ENCODE results near the gene CCDC117. TPM values are rescaled to one million over a fixed set of nuclear protein-coding genes. Genes with fewer than 3 reads are reported as not detected.
"Not testable (repeated sequence)": the region's sequence is repeated elsewhere in the genome, so short reads cannot be mapped to it uniquely, and the experiment has no call there.

The CCDC117 gene
- total and polyA plus RNA-seq, 9 donors, result 11.7 to 34.2 (median 22.8) TPM

DNA sequence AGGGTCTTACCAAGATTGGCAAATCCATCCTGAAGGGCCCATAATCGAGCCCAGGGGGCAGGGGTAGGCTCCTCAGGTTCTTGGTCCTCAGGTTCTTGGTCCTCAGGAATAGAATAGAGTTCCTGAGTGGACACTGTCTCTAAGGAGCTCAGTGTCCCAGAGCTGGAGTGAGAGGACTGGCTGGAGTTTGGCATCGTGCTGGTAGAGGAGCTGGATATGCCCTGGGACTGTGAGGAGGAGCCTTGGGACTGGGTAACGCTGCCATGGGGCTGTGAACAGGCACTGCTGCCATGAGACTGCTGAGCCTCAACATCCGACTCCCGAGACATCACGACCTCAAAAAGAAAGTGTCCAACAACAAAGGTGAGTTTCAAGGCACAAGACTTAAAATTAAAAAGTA, 38.1 kb upstream of the CCDC117 start:
- H3K27ac ChIP-seq, result no peak overlapping the region
- TF ChIP-seq, protein P1, sequence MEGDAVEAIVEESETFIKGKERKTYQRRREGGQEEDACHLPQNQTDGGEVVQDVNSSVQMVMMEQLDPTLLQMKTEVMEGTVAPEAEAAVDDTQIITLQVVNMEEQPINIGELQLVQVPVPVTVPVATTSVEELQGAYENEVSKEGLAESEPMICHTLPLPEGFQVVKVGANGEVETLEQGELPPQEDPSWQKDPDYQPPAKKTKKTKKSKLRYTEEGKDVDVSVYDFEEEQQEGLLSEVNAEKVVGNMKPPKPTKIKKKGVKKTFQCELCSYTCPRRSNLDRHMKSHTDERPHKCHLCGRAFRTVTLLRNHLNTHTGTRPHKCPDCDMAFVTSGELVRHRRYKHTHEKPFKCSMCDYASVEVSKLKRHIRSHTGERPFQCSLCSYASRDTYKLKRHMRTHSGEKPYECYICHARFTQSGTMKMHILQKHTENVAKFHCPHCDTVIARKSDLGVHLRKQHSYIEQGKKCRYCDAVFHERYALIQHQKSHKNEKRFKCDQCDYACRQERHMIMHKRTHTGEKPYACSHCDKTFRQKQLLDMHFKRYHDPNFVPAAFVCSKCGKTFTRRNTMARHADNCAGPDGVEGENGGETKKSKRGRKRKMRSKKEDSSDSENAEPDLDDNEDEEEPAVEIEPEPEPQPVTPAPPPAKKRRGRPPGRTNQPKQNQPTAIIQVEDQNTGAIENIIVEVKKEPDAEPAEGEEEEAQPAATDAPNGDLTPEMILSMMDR (IDR thresholded peaks at IDR 0.05), result no peak
- TF ChIP-seq EP300 (IDR thresholded peaks at IDR 0.05) (no peak), POLR2A (IDR thresholded peaks at IDR 0.05) (no peak)
- 93 to 94% (median 93%) methylated on average over 6 of the region's 6 CpGs for WGBS, 3 donors
- intact Hi-C loops (cut with DNase I), result no loop called here
- no peaks in the 10 kb centered on the region for H3K27me3 ChIP-seq
- no peaks in the 10 kb centered on the region for H3K36me3 ChIP-seq
- no peak overlapping the region for H3K4me3 ChIP-seq
- no peak for DNase-seq
- H3K4me1 ChIP-seq (ENCODE audit: insufficient read depth), result no peaks in the 10 kb centered on the region
- H3K9me3 ChIP-seq, result no peaks in the 10 kb centered on the region

GRCh38 chr22:28736301-28737155, 36.0 kb upstream of the CCDC117 start:
- no peaks in the 10 kb centered on the region for H3K27me3 ChIP-seq
- 68 to 81% (median 78%) methylated on average over 7 of the region's 7 CpGs for WGBS, 3 donors
- no peaks in the 10 kb centered on the region for H3K36me3 ChIP-seq
- H3K27ac ChIP-seq, result no peak overlapping the region
- no peak overlapping the region for H3K4me3 ChIP-seq
- TF ChIP-seq POLR2A (IDR thresholded peaks at IDR 0.05) (no peak), EP300 (IDR thresholded peaks at IDR 0.05) (no peak)
- TF ChIP-seq, protein P1 (IDR thresholded peaks at IDR 0.05), result no peak
- DNase-seq, result no peak
- intact Hi-C loops (cut with DNase I), result no loop called here
- H3K9me3 ChIP-seq, result no peaks in the 10 kb centered on the region
- H3K4me1 ChIP-seq (ENCODE audit: insufficient read depth), result no peaks in the 10 kb centered on the region

GRCh38 chr22:28737701-28738100, 34.8 kb upstream of the CCDC117 start:
- Histone ChIP-seq H3K4me3 (no peak overlapping the region), H3K36me3 (no peaks in the 10 kb centered on the region), H3K27me3 (no peaks in the 10 kb centered on the region), H3K4me1 (ENCODE audit: insufficient read depth) (no peaks in the 10 kb centered on the region), H3K9me3 (no peaks in the 10 kb centered on the region), H3K27ac (no peak overlapping the region)
- DNase-seq, result no peak
- TF ChIP-seq POLR2A (IDR thresholded peaks at IDR 0.05) (no peak), EP300 (IDR thresholded peaks at IDR 0.05) (no peak)
- TF ChIP-seq, protein P1 (IDR thresholded peaks at IDR 0.05), result no peak
- WGBS, 3 donors, result 94 to 97% (median 96%) methylated on average over 3 of the region's 3 CpGs
- intact Hi-C loops (cut with DNase I), result no loop called here

GRCh38 chr22:28738876-28739275, 33.6 kb upstream of the CCDC117 start:
- 85 to 87% (median 87%) methylated on average over 8 of the region's 8 CpGs for WGBS, 3 donors
- DNase-seq; intact Hi-C loops (cut with DNase I); H3K36me3 ChIP-seq; H3K4me1 ChIP-seq (ENCODE audit: insufficient read depth); H3K27me3 ChIP-seq; H3K27ac ChIP-seq; H3K4me3 ChIP-seq; H3K9me3 ChIP-seq: not testable (repeated sequence)

GRCh38 chr22:28741200-28741784, 31.2 kb upstream of the CCDC117 start:
- Histone ChIP-seq H3K27me3 (no peaks in the 10 kb centered on the region), H3K4me3 (peak overlapping the region; percentile 98), H3K36me3 (no peaks in the 10 kb centered on the region), H3K27ac (no peak overlapping the region), H3K9me3 (no peaks in the 10 kb centered on the region), H3K4me1 (ENCODE audit: insufficient read depth) (no peaks in the 10 kb centered on the region)
- TF ChIP-seq POLR2A (IDR thresholded peaks at IDR 0.05), result no peak
- intact Hi-C loops (cut with DNase I), result no loop called here
- DNase-seq, result no peak
- WGBS, 3 donors, result 8 to 10% (median 8%) methylated on average over 18 of the region's 18 CpGs
